Keratinocyte (primary cell): ENCODE results near the gene MCUR1. TPM values are rescaled to one million over a fixed set of nuclear protein-coding genes. Genes with fewer than 3 reads are reported as not detected.

ENCODE experiments used
- DNase-seq: peaks from one replicate; pipeline ENCODE4 v3.0.0-alpha.2; 2011; ENCODE audit warnings: low read depth, missing footprints, low spot score
- FAIRE-seq: peaks from 2 replicates; lab custom pipeline; 2011; peaks lifted over from hg19 to GRCh38; lab: Jason Lieb, UNC
- H2AFZ ChIP-seq: 2 replicates; pipeline ENCODE4 v1.6.0; 2012; ENCODE audit warnings: low read length, control low read depth, inconsistent platforms; ENCODE audit not compliant: control insufficient read depth
- H3K27ac ChIP-seq: 2 replicates; pipeline ENCODE4 v1.5.1; 2011; ENCODE audit warnings: low read length; ENCODE audit not compliant: control insufficient read depth, insufficient read depth
- H3K27me3 ChIP-seq: 3 replicates; pipeline ENCODE4 v1.6.0; 2011; ENCODE audit warnings: low read length; ENCODE audit not compliant: control insufficient read depth, insufficient read depth; ENCODE audit errors: extremely low read depth
- H3K36me3 ChIP-seq, 2 experiments: 2 replicates in 1 of 2; 3 replicates in 1 of 2; pipeline ENCODE4 v1.5.1; 2011; ENCODE audit warnings: low read length in 2 of 2, mild to moderate bottlenecking in 1 of 2; ENCODE audit not compliant: control insufficient read depth in 2 of 2, insufficient read depth in 2 of 2; ENCODE audit errors: extremely low read depth in 1 of 2
- H3K4me1 ChIP-seq: 3 replicates; pipeline ENCODE4 v1.5.1; 2011; ENCODE audit warnings: low read length; ENCODE audit not compliant: control insufficient read depth, insufficient read depth; ENCODE audit errors: extremely low read depth
- H3K4me2 ChIP-seq: 3 replicates; pipeline ENCODE4 v1.6.0; 2011; ENCODE audit warnings: low read depth, low read length; ENCODE audit not compliant: control insufficient read depth, insufficient read depth; ENCODE audit errors: extremely low read depth
- H3K4me3 ChIP-seq, 3 experiments: fragments of 200-600 bp in 1 of 3; sonication (generic) in 1 of 3; 2 replicates in 2 of 3; 3 replicates in 1 of 3; pipeline ENCODE4 v1.5.1; 2011 to 2016; ENCODE audit warnings: low read length in 3 of 3, mild to moderate bottlenecking in 3 of 3, control low read depth in 2 of 3, inconsistent platforms in 1 of 3, low read depth in 1 of 3, mixed read lengths in 1 of 3, mixed run types in 1 of 3, moderate library complexity in 1 of 3; ENCODE audit not compliant: control insufficient read depth in 2 of 3, insufficient read depth in 2 of 3; ENCODE audit errors: extremely low read depth in 1 of 3
- H3K79me2 ChIP-seq: 2 replicates; pipeline ENCODE4 v1.6.0; 2012; ENCODE audit warnings: low read length; ENCODE audit not compliant: control insufficient read depth, insufficient read depth
- H3K9ac ChIP-seq: 3 replicates; pipeline ENCODE4 v1.6.0; 2011; ENCODE audit warnings: low read length; ENCODE audit not compliant: control insufficient read depth, insufficient read depth; ENCODE audit errors: extremely low read depth
- H3K9me1 ChIP-seq: 3 replicates; pipeline ENCODE4 v1.6.0; 2011; ENCODE audit warnings: low read length; ENCODE audit not compliant: control insufficient read depth, insufficient read depth; ENCODE audit errors: extremely low read depth
- H3K9me3 ChIP-seq: 2 replicates; pipeline ENCODE4 v1.5.1; 2012; ENCODE audit warnings: low read depth, low read length; ENCODE audit not compliant: control insufficient read depth
- H4K20me1 ChIP-seq: 3 replicates; pipeline ENCODE4 v1.6.0; 2011; ENCODE audit warnings: low read length; ENCODE audit not compliant: control insufficient read depth, insufficient read depth; ENCODE audit errors: extremely low read depth
- CTCF ChIP-seq, 3 experiments: IDR thresholded peaks in 1 of 3; conservative IDR thresholded peaks in 1 of 3; optimal IDR thresholded peaks in 1 of 3; 2 replicates in 2 of 3; 3 replicates in 1 of 3; pipeline versions ENCODE3 to v1.5.1; 2011; ENCODE audit warnings: low read length in 3 of 3, mild to moderate bottlenecking in 3 of 3, moderate library complexity in 2 of 3, control low read depth in 1 of 3, inconsistent platforms in 1 of 3; ENCODE audit not compliant: insufficient read depth in 2 of 3; ENCODE audit errors: extremely low read depth in 1 of 3
- EZH2 ChIP-seq: IDR thresholded peaks from one replicate; pipeline ENCODE4 v1.6.1; 2012; ENCODE audit warnings: inconsistent platforms, mild to moderate bottlenecking, low read length, moderate library complexity
- dilution Hi-C: fragments of 300-500 bp; cut with MboI; formaldehyde crosslinking; loops from one replicate; pipeline ENCODE4 v1.7.0; 2020; ENCODE audit warnings: low sequenced_read_pairs; ENCODE audit not compliant: extremely low pct_ligation_motif_present
- polyA plus RNA-seq, 5 experiments: library from polyadenylated mRNA; depleted of rRNA in 3 of 5; stranded (reverse) in 3 of 5; stranded (forward) in 1 of 5; unstranded in 1 of 5; fragments of >200 nt; gene quantifications; 1 replicate in 1 of 5; 2 replicates in 3 of 5; 3 replicates in 1 of 5; pipeline versions ENCODE4 v1.2.1 to v1.2.3, GENCODE V29; 2011 to 2012; ENCODE audit warnings: missing spikeins in 2 of 5, low read depth in 1 of 5, low replicate concordance in 1 of 5

MCUR1 gene
- polyA plus RNA-seq, 1 donor (not counting 4 experiments of a cell fraction or from before 2014, with no cell fraction given): 15.3 TPM

DNA sequence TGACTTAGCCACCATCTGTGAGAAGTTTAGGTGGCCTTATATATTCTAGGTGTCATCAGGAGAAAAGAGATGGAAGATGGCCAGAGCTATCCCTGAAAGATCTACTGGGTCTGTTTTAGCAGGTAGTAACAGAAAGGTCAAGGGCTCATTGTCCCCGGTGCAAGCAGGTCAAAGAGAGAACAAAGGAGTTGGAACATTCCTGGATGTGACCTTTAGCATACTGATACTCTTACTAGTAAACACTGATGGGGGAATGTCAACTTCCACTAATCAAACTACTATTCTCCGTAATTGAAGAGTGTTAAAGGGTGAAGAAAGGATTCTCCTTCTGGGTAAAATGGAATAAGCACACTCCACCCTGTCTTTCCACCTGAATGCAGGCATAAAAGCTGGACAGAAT lies 4.0 kb upstream of the MCUR1 start:
- TF ChIP-seq EZH2: no peak
- no peak for TF ChIP-seq CTCF (optimal IDR thresholded peaks at IDR 0.05 in 1 of 3, IDR thresholded peaks at IDR 0.05 in 1 of 3, conservative IDR thresholded peaks at IDR 0.05 in 1 of 3; ENCODE audit: extremely low read depth in 1 of 3, insufficient read depth in 2 of 3, low read length in 3 of 3)
- Histone ChIP-seq H3K4me1 (peaks cover 6% of the 10 kb centered on the region), H3K9me1 (no peaks in the 10 kb centered on the region), H2AFZ (no peak overlapping the region), H3K36me3 (no peaks in the 10 kb centered on the region), H3K79me2 (peaks cover 2% of the 10 kb centered on the region), H4K20me1 (no peaks in the 10 kb centered on the region), H3K9me3 (no peaks in the 10 kb centered on the region), H3K27me3 (no peaks in the 10 kb centered on the region), H3K4me3 (no peak overlapping the region), H3K27ac (no peak overlapping the region), H3K9ac (no peak overlapping the region), H3K4me2 (no peak overlapping the region)
- no peak for FAIRE-seq
- DNase-seq: no peak
- dilution Hi-C loops: no loop called here

GRCh38 chr6:13814938-13815575 lies 700 bp upstream of the MCUR1 start:
- Histone ChIP-seq H3K9ac (peak overlapping the region; percentile 83), H3K4me2 (peak overlapping the region; percentile 93), H3K4me3 (peak overlapping the region; percentile 83 to 93 (median 93)), H2AFZ (peak overlapping the region; percentile 85), H3K4me1 (peaks cover 18% of the 10 kb centered on the region), H3K27me3 (no peaks in the 10 kb centered on the region), H3K36me3 (no peaks in the 10 kb centered on the region), H3K79me2 (peaks cover 30% of the 10 kb centered on the region), H3K9me3 (no peaks in the 10 kb centered on the region), H3K27ac (peak overlapping the region; percentile 78), H4K20me1 (no peaks in the 10 kb centered on the region), H3K9me1 (no peaks in the 10 kb centered on the region)
- no peak for FAIRE-seq
- DNase-seq: no peak
- TF ChIP-seq CTCF (optimal IDR thresholded peaks at IDR 0.05 in 1 of 3, IDR thresholded peaks at IDR 0.05 in 1 of 3, conservative IDR thresholded peaks at IDR 0.05 in 1 of 3; ENCODE audit: extremely low read depth in 1 of 3, insufficient read depth in 2 of 3, low read length in 3 of 3) (no peak), EZH2 (no peak)
- dilution Hi-C loops: no loop called here
